Measurements from ENCODE around the gene GPRIN1. TPM values are rescaled to one million over a fixed set of nuclear protein-coding genes. Genes with fewer than 3 reads are reported as not detected.

GPRIN1 gene
- total RNA-seq, 1 donor from 2014 or later = 39.0 TPM

GRCh38 chr5:176642675-176643490, 32.9 kb upstream of the GPRIN1 start:
- no peak for DNase-seq (ENCODE audit: low read depth, low spot score)
- Mint-ChIP-seq H3K27ac (ENCODE audit: unreplicated experiment) (no peak overlapping the region), H3K27me3 (ENCODE audit: low read depth) (peaks cover 9% of the 10 kb centered on the region), H3K4me1 (peaks cover 6% of the 10 kb centered on the region), H3K36me3 (ENCODE audit: low read depth) (no peaks in the 10 kb centered on the region), H3K9me3 (no peaks in the 10 kb centered on the region), H3K4me3 (no peak overlapping the region)
- TF ChIP-seq CTCF (conservative IDR thresholded peaks at IDR 0.05) = no peak

GRCh38 chr5:176640616-176641015, 30.7 kb upstream of the GPRIN1 start:
- Mint-ChIP-seq H3K36me3 (ENCODE audit: low read depth) (no peaks in the 10 kb centered on the region), H3K4me1 (no peaks in the 10 kb centered on the region), H3K27ac (ENCODE audit: unreplicated experiment) (no peak overlapping the region), H3K9me3 (no peaks in the 10 kb centered on the region), H3K4me3 (no peak overlapping the region), H3K27me3 (ENCODE audit: low read depth) (peaks cover 31% of the 10 kb centered on the region)
- no peak for TF ChIP-seq CTCF (conservative IDR thresholded peaks at IDR 0.05)
- DNase-seq (ENCODE audit: low read depth, low spot score) = no peak

- DNase-seq (ENCODE audit: low read depth, low spot score) = no peak
- no peak for TF ChIP-seq CTCF (conservative IDR thresholded peaks at IDR 0.05)
- Mint-ChIP-seq H3K4me1 (no peaks in the 10 kb centered on the region), H3K4me3 (no peak overlapping the region), H3K9me3 (peaks cover 2% of the 10 kb centered on the region), H3K27me3 (ENCODE audit: low read depth) (peaks cover 37% of the 10 kb centered on the region), H3K36me3 (ENCODE audit: low read depth) (no peaks in the 10 kb centered on the region), H3K27ac (ENCODE audit: unreplicated experiment) (no peak overlapping the region)
These were observed 30.0 kb upstream of the GPRIN1 start for GRCh38 chr5:176639981-176640380.

- peaks cover 3% of the 10 kb centered on the region for H3K9me3 Mint-ChIP-seq
- no peak for TF ChIP-seq CTCF (conservative IDR thresholded peaks at IDR 0.05)
- peaks cover 42% of the 10 kb centered on the region for H3K27me3 Mint-ChIP-seq (ENCODE audit: low read depth)
- no peaks in the 10 kb centered on the region for H3K36me3 Mint-ChIP-seq (ENCODE audit: low read depth)
- no peak for DNase-seq (ENCODE audit: low read depth, low spot score)
- H3K27ac Mint-ChIP-seq (ENCODE audit: unreplicated experiment) = no peak overlapping the region
- H3K4me1 Mint-ChIP-seq = no peaks in the 10 kb centered on the region
- no peak overlapping the region for H3K4me3 Mint-ChIP-seq
These were observed 29.3 kb upstream of the GPRIN1 start for GRCh38 chr5:176639208-176639607.

- no peak for DNase-seq (ENCODE audit: low read depth, low spot score)
- peaks cover 3% of the 10 kb centered on the region for H3K9me3 Mint-ChIP-seq
- no peaks in the 10 kb centered on the region for H3K4me1 Mint-ChIP-seq
- H3K4me3 Mint-ChIP-seq = no peak overlapping the region
- peaks cover 50% of the 10 kb centered on the region for H3K27me3 Mint-ChIP-seq (ENCODE audit: low read depth)
- no peaks in the 10 kb centered on the region for H3K36me3 Mint-ChIP-seq (ENCODE audit: low read depth)
- no peak for TF ChIP-seq CTCF (conservative IDR thresholded peaks at IDR 0.05)
- H3K27ac Mint-ChIP-seq (ENCODE audit: unreplicated experiment) = no peak overlapping the region
These were observed 28.5 kb upstream of the GPRIN1 start for GRCh38 chr5:176638437-176638836.
